ENCODE results near the gene ATP13A3.
A peak's percentile ranks its signal among the peaks of the same experiment; 100 is the strongest.

Gene ATP13A3

DNA sequence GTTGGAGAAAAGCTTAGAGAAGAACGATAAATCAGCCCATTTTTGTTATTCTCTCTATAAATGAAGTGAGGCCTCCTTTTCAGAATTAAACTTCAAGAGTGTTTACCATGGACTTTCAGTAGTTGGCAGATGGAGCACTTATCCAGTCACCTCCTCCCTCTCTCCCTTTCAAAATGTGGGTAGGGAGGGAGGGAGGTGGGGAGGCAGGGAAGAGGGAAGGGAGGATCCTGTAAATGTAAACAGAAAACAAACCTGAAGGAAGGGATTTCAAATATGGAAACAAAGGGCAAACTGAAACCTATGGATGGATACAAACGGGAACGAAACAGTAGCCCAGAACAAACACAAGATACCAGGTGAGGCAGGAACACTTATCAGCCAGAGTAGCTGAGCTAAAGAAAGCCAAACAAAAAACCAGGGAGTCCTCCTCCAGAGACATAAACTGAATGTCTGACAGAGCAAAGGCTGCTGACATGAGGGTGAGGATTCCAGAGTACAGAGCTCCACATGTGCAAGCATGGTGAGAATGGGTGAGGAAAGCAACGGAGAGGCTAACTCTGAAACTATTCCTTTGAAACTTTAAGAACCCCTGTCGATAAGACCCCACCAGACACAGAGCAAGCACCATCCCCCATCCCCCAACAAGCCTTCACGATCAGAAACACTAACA lies 46.8 kb downstream of the ATP13A3 start:
- no peak for DNase-seq

DNA sequence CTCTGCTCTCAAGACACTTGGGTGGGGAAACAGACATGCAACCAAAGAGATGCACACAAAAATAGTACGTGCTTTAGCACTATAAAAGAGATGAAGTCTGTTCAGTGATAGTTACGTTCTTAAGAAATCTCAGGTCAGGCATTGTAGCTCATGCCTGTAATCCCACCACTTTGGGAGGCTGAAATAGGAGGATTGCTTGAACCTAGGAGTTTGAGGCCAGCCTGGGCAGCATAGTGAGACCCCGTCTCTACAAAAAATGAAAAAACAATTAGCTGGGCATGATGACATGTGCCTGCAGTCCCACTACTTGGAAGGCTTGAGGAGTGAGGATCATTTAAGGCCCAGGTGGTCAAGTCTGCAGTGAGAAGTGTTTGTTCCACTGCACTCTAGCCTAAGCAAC lies 52.3 kb downstream of the ATP13A3 start:
- no peak for DNase-seq

DNA sequence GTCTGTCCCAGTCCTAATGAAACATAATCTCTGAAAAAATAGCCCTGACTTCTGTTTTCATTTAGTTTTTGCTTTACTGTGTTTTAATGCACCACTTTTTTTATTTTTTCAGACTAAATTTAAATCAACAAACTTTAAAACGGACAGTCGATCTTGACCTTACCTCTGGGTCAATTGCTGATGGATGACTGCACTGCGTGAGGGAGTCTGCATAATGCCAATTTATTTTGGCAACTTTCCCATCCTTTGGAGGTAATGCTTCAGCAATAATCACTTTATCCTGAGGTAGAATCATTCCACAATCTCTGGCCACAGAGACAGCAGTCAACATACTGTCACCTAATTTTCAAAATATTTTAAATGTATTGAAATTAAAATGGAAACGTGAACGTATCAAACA lies 55.2 kb downstream of the ATP13A3 start:
- no peak for DNase-seq

DNA sequence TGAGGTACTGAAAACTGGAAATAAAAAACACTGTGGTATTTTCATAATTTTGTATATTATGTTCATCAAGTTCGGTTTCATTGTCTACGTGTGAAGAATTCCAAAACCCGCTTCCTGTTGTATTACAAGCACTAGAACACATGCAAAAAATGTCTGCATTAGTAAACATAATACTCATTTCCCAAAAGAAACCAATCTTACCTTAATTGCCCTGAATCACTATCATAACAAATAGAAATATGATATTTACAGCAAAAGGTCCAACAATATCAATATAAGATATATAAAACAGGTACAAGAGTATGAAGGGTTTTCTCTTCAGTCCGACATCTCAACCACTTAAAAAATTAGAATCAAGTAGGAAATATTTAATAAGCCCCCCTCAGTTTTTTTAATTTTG lies 61.4 kb downstream of the ATP13A3 start:
- no peak for DNase-seq

DNA sequence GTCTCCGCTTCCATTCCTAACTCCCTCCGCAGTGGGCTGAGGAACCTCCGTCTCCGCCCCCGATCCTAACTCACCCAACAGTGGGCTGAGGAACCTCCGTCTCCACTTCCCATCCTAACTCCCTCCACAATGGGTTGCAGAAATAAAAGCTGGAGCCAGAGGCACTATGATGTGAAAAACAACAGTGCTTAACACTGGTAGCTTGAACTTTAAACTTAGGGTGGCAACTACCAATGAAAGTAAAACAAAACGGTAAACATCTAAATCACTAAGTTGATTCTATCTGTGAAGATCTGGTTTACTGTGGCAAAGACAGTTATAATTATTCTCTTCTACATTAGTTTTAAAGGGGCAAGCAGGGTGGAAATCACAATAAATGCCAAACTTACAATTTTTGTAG lies 61.8 kb downstream of the ATP13A3 start:
- no peak for DNase-seq

DNA sequence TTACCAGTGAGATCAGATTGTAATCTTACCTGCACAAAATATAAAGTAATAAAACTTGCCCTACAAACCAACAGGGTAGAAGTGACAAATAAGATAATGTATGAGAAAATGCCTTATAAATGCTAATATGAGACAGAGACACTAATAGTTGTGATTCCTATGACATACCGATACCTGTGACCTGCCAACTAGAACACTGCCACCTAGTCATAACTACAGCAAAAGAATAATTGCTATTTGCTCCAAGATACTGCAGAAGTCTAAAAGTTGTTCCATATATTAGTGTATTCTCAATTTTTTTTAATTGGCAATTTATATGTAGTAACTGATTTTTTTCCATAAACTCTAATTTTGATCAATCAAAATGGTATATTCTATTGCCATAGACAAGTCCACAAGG lies 62.4 kb downstream of the ATP13A3 start:
- no peak for DNase-seq

DNA sequence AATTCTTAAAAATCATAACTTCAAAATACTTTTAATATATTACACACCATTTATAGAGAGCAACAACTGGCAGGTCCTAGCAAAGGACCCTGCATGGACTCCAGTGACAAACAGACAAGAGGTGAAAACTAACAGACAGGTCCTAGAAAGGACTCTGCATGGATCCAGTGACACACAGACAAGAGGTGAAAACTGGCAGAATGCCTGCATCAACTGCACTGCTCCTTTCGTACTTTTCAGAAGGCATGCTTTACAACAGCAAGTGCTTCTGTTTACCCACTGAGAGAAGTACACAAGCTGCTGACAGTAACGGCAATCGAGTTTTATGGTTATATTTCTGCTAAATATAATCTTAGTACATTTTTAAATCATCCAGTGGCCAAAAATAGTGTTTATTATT lies 63.5 kb downstream of the ATP13A3 start:
- DNase-seq, result no peak

DNA sequence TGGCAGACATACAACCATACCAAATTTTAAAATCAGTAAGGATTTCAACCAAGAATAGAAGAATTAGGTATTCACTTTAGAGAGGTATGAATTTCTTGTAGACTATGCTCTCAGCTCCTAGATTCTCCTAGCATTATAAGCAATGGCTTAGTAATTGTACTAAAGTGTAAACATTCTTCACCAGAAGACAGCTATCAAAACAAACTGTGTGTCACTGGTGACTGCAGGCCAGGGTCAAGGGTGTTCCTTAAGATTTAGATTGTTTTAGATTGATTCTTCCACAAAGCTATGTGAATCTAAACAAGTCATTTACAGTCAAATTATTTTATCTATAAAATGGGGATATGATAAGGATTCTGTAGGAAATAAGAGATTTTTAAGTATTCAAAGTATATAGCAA lies 64.6 kb downstream of the ATP13A3 start:
- DNase-seq, result no peak

DNA sequence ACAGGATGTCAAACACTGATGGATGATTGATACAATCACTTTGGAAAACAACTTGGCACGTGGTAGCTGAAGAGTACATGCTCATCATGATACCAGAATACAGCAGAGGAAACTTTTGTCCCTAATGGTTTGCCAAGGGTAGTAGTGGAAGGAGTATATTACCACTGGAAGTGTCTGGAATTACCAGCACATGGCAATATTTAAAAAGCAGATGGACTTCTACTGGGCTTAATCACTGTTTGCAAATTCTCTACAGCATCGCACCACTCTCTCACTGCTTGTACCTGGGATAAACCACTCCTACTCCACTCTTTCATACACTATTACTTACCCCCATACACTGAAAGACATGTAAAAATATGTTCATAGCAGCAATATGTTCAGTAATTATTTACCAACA lies 68.1 kb downstream of the ATP13A3 start:
- no peak for DNase-seq

DNA sequence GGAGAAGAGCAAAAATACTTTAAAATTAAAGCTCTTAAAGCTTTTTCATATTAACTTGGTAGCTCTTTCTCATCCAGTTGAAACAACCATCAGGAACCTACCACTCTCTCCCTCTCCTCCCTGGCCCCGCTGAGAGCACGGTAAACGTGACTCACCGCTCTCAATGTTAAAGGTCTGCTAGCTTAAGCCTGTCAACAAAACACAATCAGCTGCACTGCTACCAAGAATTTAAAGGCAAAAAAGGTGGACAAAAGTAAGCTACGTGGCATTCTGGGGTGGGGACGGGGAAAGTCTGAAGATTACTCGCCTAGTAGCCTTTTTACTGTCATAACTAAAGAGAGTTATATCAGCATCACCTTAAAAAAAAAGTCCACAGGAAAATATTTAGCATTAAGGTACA lies 79.4 kb downstream of the ATP13A3 start:
- DNase-seq, result peak; percentile 67

DNA sequence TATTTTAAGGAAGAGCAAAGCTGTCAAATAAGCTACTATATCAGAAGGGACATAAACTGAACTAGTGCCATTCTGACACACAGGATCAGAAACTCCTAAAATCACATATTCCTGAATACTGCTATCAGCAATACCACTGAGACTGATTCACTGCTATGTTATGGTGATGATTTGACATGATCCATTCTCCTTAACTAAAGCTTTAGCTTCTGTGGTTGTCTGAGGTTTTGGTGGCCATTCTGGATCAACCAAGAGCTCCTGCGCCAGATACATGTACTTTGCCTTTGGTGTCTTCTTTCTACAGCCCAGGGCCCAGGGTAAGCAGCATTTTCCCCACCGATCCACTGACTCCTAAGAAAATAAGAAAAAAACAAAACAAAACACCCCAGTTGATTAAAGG lies 81.0 kb downstream of the ATP13A3 start:
- DNase-seq, result no peak

DNA sequence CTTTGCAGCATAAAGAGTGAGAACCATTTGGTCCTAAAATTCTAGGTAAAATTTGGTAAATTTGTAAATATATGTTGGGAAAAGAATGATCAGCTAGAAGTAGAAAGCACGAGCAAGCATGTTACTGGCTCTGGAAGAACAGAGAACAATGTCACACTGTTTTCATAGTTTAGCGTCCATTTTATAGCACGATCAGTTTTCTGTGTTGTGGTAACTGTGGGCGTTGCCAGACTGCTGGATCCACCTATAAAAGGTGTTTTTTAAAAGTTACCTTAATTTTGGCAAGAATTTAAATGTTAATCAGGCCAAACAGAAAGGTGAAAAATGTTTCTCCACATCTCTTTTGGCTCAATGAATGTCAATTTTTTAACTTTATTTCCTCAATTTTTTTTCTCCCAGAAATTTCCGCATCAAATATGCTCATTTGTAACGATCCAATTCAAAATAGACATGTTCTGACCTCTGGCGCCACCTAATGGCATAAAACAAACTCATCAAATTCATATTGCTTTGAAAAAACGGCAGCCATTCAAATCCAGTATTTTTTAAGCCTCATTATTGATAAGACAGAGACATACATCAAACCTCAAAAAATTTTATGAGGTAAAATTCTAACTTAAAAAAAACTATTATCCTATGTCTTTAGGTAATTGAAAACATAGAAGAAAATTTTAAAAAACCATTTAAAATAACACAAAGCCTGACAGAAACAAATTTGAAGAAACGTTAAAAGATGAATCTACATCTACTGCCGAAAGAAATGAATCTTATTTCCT lies 82.2 kb downstream of the ATP13A3 start:
- DNase-seq, result no peak

DNA sequence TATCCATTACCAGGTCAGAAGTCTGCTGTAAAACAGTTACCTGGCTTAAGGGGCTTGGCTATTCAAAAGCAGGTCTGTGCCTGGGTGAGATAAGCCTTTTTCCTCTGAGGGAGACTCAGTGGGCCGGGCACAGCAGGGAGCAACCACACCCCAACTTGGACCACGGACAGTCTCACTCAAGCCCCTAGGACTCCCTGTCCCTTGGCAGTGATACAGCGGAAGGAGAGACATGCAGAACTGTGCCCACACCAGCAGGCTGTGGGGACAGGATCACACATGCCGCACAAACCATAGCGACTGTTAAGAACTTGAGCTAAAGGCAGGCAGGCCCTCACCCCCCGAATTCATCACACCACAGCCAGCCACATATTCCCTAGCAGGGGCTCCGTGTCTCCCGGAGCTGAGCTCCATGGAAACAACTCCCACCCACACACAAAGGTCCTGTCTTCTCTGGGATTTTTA lies 84.9 kb downstream of the ATP13A3 start:
- no peak for DNase-seq

DNA sequence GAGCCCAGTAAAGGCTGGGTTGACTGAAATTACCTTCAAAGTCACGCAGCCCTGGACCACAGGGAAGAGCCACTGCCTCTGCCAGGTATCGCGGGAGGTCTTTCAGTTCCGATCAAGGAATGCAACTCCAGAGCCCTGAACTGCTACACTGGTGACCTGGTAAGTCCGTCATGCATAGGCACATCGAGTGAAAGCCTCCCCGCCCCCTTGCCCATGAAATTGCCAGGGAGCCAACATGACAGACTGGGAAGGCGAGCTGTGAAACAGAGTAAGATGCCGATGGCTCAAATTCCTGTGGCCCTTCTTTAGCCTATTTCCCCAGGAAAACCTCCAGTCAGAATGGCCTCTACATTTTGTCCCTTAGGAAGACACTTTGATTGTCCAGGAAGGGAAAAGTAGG lies 85.5 kb downstream of the ATP13A3 start:
- DNase-seq, result no peak

DNA sequence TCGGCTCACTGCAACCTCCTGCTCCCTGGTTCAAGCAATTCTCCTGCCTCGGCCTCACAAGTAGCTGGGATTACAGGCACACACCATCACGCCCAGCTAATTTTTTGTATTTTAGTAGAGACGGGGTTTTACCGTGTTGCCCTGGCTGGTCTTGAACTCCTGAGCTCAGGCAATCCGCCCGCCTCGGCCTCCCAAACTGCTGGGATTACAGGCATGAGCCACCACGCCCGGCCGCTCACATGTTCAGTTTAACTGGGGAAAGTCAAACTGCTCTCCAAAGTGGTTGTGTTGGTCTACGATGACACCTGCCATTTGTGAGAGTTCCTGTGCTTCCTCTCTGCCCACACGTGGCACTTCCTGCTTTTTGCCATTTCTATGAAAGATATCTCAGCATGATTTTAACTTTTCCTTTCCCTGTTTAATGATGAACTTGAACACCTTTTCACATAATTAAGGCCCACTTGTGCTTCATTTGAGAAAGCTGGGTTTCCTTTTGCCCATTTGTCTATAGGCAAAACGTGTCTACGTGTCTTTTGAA lies 86.9 kb downstream of the ATP13A3 start:
- DNase-seq, result no peak

DNA sequence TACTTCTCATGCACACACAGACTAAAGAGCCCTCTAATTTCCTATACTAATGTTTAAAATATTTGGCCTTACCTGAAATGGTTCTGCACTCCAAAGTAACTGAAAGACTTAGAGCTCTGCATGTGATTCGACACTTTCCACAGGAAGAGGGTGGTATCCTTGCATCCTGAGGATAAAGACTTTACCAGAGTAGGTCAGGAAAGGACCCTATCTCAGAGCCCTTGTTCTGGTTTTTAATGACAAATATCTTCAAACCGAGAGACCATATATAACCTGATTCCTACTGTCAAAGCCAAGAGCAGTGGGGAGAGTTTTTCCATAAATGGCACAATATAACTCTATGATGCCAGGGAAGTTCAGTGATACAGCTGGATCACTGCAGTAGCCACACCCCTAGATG lies 87.6 kb downstream of the ATP13A3 start, which contains the start of gene GP5:
Gene GP5, minus strand, starts transcription at position 101 of the 400 bp plus-strand sequence. CDS start 984 bp downstream, outside the sequence.
- DNase-seq, result no peak

DNA sequence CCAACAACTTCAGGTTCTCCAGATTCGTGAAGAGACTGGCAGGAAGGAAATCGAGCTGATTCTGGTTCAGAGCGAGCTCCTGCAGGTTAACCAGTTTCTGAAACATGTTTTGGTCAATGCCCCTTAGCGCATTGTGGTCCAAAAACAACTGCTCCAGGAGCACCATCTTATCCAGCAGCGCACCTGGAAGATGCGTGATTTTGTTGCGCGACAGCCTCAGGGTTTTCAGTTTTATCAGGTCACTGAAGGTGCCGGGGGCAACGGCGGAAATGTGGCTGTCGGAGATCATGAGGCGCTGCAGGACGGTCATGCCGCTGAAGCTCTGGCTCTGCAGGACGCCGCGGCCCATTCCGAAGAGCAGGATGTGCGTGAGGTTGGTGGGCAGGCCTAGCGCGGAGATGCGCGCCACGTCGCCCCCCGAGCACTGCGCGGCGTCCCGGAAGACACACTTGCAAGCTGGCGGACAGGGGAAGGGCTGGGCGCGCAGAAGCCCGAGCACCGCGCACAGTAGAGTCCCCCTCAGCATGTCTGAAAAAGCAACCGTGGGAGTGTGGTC lies 89.0 kb downstream of the ATP13A3 start:
- DNase-seq, result peak; percentile 73

DNA sequence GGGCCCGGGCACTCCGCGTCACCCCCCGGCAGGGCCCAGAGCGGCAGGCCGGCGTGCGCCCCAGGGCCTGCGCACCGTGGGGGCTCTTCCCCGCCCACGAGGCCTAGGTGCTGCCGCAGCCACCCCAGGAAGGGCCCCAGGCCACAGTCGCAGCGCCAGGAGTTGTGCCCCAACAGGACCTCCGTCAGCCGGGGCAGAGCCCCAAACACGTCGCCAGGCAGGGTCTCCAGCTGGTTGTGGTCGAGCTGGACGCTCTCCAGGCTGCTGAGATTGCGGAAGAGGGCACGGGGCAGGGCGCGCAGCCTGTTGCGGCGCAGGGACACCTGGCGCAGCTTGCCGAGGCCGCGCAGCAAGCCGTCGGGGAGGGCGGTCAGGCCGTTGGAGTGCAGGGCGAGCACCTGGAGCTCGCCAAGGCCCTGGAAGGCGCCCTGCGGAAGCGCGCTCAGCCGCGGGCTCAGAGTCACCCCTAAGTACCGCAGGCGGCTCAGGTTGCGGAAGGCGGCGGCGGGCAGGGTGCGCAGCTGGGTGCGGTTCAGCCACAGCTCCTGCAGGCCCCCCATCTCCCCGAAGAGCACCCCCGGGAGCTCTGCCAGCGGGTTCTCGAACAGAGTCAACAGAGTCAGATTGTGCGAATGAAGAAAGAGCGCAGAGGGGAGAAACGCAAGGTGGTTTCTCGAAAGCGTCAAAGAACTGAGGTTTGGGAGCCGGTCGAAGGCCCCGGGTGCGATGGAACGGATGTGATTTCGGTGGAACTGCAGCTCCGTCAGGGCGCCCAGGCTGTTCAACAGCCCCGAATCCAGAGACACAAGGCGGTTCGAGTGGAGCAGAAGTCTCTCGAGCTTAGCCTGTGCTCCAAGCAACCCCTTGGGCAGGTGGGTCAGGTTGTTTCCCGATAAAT lies 89.7 kb downstream of the ATP13A3 start:
- no peak for DNase-seq

DNA sequence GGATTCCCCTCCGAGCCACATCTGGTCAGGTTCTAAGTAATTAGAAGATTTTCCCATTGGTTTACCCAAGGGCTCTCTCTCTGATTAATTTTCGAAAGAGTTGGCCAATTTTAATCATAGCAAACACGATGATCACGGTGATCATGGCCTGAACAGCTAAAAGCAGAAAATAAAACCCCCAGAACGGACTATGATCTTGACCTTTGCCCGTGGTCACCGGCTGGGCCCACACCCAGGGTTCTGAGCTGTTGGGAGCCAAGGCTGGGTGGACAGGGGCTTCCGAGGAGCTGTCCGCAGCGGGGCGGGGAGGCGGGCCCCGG lies 90.3 kb downstream of the ATP13A3 start:
- no peak for DNase-seq

DNA sequence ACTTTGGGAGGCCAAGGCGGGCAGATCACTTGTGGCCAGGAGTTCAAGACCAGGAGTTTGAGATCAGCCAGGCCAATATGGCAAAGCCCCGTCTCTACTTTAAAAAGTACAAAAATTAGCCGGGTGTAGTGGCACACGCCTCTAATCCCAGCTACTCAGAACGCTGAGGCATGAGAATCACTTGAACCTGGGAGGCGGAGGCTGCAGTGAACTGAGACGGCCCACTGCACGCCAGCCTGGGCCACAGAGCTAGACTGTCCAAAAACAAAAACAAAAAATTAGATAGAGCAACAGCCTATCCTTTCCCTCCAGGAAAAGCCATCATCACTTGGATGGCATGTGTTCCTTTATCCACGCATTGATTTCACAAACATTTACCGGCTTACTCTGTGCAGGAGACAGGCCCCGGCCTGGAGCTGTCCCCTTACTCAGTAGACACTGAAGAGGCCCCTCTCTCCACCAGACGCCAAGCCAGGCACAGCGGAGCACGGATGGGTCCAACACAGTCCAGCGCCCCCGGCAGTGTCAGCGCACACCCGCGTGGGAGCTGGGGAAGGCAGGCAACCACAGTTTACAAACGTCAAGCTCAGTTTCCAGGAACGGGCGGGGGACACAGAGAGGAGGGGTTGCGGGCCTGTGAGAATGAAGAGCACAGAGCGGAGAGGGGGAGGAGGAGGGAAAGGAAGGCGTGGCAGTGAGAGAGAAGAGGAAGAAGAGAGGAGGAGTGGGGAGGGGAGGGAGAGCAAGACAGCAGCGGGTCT lies 90.8 kb downstream of the ATP13A3 start:
- peak; percentile 78 for DNase-seq

DNA sequence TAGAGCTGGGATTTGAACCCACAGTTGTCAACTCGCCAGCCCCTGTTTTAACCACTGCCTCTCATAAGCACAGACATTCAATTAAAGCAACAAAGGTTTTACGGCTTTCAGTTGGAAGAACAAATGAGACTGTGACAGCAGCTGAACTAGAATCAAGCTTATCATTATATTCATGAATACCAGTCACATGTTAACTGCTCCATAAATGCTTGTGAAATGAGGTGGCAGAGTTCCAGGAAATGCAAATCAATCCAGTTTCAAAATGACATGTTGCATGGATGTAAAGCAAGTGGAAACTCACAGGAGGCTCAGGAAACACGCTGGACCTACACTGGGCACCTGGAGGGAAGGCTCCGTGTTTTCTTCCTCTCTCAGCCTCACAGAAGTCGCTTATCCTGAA lies 91.6 kb downstream of the ATP13A3 start:
- no peak for DNase-seq

DNA sequence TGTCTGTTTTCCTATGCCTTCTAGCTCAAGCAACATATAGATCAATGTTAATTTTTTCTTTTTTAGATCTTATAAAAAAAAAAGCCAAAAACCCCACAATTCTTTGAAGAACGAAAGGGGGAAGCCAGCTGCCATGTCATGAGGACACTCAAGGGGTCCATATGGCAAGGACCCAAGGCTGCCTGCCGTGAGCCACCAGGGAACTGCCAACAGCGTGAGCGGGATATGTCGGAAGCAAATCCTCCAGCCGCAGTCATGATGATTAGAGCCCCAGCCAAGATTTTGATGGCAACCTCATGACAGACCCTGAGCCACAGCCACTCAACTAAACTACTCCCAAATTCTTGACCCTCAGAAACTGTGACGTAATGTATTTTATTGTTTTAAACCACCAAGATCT lies 94.2 kb downstream of the ATP13A3 start:
- no peak for DNase-seq
